GM21423 (cell line): Measurements from ENCODE around the gene FBXW11.

Source experiments
- ATAC-seq: cut with Tn5 transposase; IDR thresholded peaks from one replicate; pipeline ENCODE4 v1.9.1; 2021; ENCODE audit warnings: mild to moderate bottlenecking, moderate library complexity; ENCODE audit not compliant: unreplicated experiment

The FBXW11 gene

DNA sequence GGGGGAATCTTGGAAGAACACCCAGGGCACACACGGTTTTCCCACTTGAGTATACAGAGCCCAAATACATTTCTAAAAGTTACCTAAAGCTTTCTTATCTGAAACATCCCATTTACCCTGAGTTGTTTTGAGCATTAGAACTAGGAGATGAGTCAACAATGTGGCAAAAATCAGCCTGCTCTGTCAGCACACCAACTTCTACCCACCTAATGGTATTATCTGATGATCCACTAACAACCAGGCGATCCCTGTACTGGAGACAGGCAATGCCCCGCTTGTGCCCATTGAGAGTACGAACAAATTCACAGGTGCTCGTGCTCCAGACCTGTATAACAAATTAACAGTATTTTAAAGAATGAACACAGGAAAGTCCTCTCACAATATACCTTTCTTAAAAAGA is 133.8 kb downstream of the FBXW11 start:
- no peak for ATAC-seq

GRCh38 chr5:171871711-171872110 is 134.7 kb downstream of the FBXW11 start:
- ATAC-seq: no peak

- ATAC-seq: no peak
Observed at GRCh38 chr5:171869956-171870355, 136.5 kb downstream of the FBXW11 start.

DNA sequence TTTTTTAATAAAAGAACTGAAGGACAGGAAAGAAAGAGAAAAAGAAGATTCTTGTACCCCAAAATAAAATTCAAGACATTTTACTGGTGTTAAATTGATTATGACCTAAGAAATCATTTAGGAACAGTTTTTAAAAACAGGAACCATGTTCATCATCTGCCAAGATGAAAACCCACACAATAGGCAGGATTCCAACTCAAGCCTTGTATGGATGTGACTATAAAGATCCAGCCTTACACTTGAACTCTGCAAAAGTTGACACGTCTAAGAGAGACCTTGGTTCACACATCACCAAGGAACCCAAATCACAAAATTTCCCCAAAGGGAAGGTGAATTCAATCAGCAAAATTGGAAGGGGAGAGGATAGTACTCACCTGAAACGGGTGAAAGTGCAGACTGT is 138.2 kb downstream of the FBXW11 start:
- no peak for ATAC-seq

DNA sequence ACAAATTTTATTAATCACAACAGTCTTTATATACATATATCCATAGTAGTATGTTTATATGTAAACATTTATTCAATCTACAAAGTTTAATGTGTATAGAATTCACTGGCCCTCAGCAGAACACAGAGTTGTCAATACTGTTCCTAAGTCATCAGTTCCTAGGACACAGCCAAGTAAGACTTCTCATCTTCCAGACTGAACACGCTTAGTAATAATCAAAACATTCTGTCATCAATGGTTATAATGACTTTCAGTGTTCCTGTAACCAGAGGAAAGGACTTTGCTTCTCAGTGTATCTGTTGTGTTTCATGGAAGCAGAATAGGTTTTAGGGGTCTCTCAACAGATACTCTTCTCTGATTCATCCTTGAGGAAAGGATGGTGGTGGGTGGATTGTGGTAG is 138.7 kb downstream of the FBXW11 start:
- ATAC-seq: no peak

DNA sequence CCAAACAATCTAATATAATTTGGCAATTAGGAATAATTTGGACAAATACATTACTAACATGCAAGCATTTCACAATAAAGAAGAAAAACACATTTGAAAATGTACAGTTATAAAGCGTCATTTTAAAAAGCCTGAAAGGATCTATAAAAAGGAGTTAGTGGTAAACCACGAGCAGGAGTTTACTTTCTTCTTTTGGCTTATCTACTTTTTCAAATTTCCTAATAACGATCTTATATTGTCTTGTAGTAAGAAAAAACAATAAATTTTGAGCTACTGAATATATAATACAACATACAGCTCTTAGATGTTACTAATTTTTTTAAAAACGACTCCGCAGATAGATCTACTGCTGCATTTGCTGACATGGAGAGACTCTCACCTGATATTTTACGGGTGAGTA is 141.0 kb downstream of the FBXW11 start:
- ATAC-seq: no peak

DNA sequence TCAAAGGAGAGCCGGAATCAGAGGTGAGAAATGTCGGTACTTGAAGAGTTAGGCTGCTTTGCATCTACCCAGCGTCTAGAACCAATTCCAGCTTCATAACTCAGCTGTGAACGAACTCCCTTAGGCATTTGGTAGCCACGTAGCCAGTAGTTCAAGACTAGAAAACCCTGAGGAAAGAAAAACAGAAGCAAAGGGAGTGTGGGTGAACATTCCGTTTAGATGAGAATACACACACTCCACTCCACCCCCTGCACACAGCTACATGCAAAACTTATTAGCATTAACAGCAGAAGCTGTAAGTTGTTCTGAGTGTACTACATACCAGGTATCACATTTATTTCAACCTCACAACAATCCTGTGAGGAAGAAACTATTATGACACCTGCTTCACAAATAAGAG is 142.5 kb downstream of the FBXW11 start:
- ATAC-seq: no peak

- no peak for ATAC-seq
Observed at GRCh38 chr5:171862624-171863023, 143.8 kb downstream of the FBXW11 start.

- no peak for ATAC-seq
Observed at GRCh38 chr5:171861381-171861780, 145.1 kb downstream of the FBXW11 start.

- no peak for ATAC-seq
Observed at GRCh38 chr5:171858303-171858702, 148.1 kb downstream of the FBXW11 start.

DNA sequence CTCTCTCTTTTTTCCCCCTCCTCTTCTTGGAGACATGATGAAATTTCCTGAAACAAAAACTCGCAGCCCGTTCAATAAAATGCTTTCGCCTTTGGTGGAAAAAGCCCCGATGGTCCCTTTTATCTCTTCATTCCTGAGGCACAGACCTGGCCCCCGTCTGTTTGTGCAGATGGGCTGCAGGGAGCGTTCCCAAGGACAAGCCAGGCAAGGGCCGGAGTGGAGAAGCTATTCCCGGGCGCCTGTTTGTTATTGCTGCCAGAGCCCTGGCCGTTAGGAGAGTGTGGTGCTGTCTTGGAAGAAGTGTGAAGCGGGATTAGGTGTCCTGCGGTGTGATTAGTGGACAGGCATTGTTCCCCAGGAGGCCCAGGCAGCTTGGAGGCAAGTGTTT is 149.0 kb downstream of the FBXW11 start:
- no peak for ATAC-seq

DNA sequence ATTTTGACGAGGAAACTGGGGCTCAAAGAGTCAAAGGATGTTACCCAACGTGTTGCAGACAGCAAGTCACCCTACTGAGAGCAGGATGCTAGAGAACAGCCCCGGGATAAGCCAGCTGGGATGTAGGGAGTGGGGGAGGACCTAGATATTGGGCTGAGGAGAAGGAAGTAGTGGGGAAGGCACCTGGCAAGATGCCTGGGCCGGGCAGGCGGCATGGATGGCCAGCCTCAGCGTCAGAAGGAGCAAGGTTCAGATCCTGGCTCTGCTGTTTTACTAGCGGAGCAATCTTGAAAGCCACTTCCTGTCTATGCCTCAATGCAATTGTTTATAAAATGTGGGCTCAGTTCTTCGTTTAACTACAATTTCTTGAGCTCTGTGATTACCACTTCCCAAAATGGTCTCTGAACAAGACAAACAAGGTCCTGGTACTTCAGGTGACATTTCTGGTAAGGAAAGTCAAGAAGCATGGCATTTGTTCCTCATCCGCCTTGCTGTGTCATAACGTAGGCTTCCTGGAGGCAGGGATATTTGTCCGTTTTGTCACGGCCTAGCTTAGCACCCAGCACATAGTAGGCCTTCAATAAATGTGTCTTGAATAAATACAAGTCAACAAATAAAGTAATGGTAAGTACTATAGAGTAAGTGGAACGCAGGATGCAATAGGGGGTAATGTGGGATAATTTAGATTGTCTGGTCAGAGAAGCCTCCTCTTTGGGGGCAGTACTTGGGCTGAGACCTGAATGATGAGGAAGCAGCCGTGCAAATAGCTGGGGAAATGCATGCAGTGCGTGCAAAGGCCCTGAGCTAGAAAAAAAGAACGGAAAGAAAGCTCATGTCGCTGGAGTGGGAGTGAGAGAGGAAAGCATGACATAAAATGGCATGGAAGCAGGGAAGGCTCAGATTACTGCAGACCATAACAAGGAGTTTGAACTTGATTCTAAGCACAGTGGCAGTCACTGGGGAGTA is 150.4 kb downstream of the FBXW11 start:
- no peak for ATAC-seq

DNA sequence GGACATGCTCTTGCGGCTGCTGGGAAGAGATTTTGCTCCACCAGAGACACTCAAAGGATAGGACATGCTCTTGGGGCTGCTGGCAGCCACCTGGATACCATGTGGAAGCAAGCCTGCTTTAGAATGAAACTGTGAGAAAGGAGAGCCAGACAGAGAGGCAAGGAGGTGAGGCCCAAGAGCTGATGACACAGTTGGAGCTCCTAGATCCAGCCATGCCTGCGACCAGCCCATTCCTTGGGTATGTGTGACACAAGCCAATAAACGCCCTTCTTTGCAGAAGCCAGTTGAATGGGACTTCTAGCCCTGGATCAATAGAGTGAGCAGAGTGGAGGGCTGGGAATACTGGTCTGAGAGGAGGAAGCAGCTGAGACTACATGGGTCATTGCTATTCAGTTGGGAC is 151.2 kb downstream of the FBXW11 start:
- no peak for ATAC-seq

GRCh38 chr5:171852255-171852681 is 154.2 kb downstream of the FBXW11 start:
- no peak for ATAC-seq

GRCh38 chr5:171851251-171851650 is 155.2 kb downstream of the FBXW11 start:
- ATAC-seq: no peak

DNA sequence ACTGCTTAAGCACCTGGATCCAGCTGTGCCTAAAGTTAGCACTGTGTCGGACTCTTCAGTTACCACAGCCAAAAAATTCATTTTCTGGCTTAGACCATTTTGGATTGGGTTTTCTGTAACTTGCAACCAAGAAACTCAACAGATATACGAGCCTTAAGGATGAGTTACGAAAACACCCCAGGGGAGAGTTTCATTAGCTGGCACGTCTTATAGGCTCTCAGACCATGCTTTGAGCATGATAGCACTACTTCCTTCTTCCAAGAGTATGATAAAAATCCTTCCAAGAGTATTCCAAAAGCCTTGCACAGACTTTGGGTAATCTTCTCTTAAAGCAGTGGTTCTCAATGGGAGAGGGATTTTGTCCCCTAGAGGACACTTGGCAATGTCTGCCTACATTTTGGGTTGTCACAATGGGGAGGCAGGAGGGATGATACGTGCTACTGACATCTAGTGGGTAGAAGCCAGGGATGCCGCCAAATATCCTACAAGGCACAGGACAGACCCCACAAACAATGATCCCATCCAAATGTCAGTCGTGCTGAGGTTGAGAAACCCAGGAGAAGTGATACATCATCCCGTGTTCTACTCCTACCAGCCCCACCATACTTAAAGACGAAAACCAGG is 156.0 kb downstream of the FBXW11 start:
- no peak for ATAC-seq

DNA sequence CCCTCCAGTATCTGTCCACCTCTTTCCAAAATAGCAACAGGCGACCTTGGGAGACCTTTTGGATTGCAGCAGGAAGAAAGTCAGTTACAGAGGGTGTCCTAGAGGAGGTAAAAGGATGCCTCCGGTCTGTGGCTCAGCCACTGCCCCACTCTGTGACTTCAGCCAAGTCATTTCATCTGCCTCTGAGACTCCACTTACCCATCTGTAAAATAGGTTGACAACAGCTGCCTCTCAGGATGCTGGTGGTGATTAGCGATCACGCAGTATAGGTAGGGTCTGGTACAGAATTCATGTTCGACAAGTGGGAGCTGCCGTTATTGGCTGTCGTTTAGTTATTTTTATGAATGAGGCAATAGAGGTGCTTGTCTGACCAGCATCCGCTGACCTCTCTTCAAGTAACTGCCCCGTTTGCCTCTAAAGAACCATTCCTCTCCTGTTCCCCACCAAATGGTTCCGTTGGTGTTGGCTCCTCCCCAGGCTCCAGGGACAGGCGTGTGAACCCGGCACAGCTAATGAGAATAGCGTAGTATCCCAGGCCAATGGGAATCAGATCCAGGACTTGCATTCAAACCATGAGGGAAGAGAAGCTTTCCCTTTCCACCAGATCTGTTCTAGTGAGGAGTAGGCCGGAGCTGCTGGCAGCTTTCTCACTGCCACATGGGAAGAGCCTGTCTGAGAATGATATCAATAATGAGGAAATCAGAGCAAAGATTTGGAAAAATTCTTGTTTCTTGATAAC is 156.7 kb downstream of the FBXW11 start:
- no peak for ATAC-seq

DNA sequence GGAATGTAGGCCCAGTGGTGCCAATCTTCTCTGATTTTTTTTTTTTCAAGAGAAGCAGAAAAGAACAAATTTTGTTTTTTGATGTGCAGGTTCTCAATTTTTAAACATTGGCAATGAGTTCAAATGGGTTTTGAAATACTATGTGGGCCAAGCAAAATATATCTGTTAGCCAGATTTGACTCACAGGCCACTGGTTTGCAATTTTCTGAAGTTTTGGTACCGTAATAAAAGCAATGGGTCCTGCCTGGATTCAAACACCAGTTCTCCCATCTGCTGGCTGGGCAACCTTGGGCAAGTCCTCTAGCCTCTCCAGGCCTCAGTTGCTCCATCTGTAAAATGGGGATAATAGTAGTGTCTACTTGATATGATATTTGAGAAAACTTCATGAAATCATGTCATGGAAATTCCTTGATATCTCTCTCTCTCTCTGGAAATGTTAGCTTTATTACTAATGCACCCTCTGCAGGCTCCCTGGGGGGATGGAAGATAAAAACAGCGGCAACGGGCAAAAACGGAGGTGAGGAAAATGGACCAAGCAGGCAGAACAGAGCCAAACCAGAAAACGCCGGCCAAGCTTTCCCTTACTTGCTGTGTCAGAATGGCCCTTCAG is 157.4 kb downstream of the FBXW11 start:
- ATAC-seq: no peak

DNA sequence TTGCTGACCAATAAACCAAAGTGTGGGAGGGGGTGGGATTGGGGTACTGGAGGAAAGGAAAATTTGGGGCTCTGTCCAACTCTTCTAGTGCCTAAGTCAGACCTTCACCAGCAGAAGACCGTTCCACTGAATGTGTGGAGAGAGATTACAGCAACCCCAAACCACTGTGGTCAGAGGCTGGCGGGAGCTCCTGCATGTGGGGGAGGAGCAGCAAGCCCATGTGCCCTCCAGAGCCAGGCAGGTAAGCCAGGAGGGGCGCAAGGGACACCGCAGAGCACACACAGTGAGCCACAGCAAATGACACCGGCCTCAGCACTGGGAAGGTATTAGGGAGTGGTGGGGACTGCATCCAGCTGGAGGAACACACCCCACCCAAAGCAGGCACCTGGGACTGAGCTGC is 158.0 kb downstream of the FBXW11 start:
- no peak for ATAC-seq

DNA sequence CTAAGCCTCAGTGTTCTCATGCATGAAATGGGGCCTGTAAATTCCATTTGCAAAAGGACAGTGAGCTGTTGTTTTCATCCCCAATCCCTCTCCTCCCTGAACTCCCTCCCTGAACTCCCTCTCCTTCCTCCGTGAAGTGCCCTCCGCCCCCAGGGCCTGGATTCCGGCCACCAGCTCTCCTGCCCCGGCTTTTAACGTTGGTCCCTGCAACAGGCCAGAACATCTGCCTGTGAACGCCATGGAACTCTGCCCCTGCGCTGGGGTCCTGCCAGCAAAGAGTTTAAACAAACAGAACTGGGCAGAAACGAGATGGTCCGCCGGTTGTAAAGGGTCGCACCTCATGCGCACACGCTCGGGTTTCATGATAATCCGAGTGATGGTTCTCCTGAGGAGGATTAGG is 158.4 kb downstream of the FBXW11 start:
- no peak for ATAC-seq

GRCh38 chr5:171847026-171847425 is 159.4 kb downstream of the FBXW11 start:
- no peak for ATAC-seq
